Breast epithelium (tissue), 4 donors: ENCODE measurements around the gene ST8SIA2. TPM values are rescaled to one million over a fixed set of nuclear protein-coding genes. Genes with fewer than 3 reads are reported as not detected.

Source experiments
- DNase-seq, 2 donors: peaks; one replicate each; pipeline ENCODE4 v3.0.0-alpha.2; 2019; ENCODE audit warnings: low spot score in 2 of 2
- H3K27ac ChIP-seq, 2 donors: fragments of 200-600 bp; sonication (generic) in 1 of 2; one replicate each; pipeline ENCODE4 v1.5.1; 2016 to 2019; ENCODE audit warnings: mild to moderate bottlenecking in 1 of 2
- H3K27me3 ChIP-seq, 2 donors: fragments of 200-600 bp; sonication (generic) in 1 of 2; one replicate each; pipeline versions ENCODE4 v1.5.1 to v1.6.0; 2017 to 2019; ENCODE audit warnings: control low read depth in 1 of 2, mild to moderate bottlenecking in 1 of 2
- H3K36me3 ChIP-seq: fragments of 200-600 bp; one replicate; pipeline ENCODE4 v1.5.1; 2019
- H3K4me1 ChIP-seq, 2 donors: fragments of 200-600 bp; sonication (generic); one replicate each; pipeline ENCODE4 v1.5.1; 2016 to 2019; ENCODE audit warnings: control low read depth in 1 of 2
- H3K4me3 ChIP-seq, 3 donors: fragments of 200-600 bp; sonication (generic); 1 replicate in 2 of 3; 2 replicates in 1 of 3; pipeline ENCODE4 v1.5.1; 2016 to 2019; ENCODE audit warnings: mild to moderate bottlenecking in 3 of 3, moderate library complexity in 2 of 3
- H3K9me3 ChIP-seq, 2 donors: fragments of 200-600 bp; sonication (generic) in 1 of 2; one replicate each; pipeline ENCODE4 v1.5.1; 2016 to 2019; ENCODE audit warnings: control low read depth in 1 of 2
- POLR2A ChIP-seq: fragments of 450-650 bp; IDR thresholded peaks from one replicate; pipeline ENCODE4 v1.6.1; 2016; ENCODE audit warnings: antibody characterized with exemption, mild to moderate bottlenecking, moderate library complexity
- POLR2AphosphoS5 ChIP-seq, 3 donors: sonication (generic); formaldehyde crosslinking; IDR thresholded peaks; one replicate each; pipeline ENCODE4 v1.6.1; 2017; ENCODE audit warnings: antibody characterized with exemption in 3 of 3
- intact Hi-C: fragments of 100-400 bp; cut with DNase I; formaldehyde crosslinking; loops from one replicate; pipeline ENCODE4 v1.15.1; 2023; ENCODE audit warnings: low total_unique reads
- total RNA-seq, 3 donors: library from RNA; depleted of rRNA; stranded (reverse); fragments of >200 nt; gene quantifications; one replicate each; pipeline ENCODE4 v1.1.0, GENCODE V29; 2016
- TF ChIP-seq, protein P1 (sequence below), 3 donors: fragments of 450-650 bp; IDR thresholded peaks; one replicate each; pipeline ENCODE4 v1.5.1; 2016 to 2017; ENCODE audit warnings: antibody characterized with exemption in 3 of 3, mild to moderate bottlenecking in 3 of 3, moderate library complexity in 3 of 3

Gene ST8SIA2
- total RNA-seq, 3 donors from 2014 or later, result 0.59 to 0.66 TPM; not detected in 1

DNA sequence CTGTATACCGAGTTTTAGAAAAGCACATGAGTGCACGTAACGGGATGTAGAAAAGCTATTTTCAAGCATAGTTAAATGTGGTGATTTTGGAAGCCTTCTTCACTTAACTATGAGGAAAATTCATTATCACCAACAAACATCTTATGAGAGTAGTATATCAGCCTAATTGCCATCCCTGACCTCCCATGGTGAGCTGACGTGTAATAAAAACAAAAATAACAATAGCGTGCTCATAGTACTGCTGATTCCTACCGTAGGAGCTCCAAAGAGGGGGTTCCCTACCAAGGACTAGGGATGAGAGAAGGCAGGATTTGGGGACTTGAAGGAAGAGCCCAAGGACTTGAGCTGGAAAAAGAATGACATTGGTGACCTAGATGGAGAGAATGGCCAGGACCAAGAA lies 16.9 kb downstream of the ST8SIA2 start:
- DNase-seq, result no peak
- H3K9me3 ChIP-seq, result no peaks in the 10 kb centered on the region
- intact Hi-C loops, result no loop called here
- no peak overlapping the region for H3K27ac ChIP-seq
- H3K36me3 ChIP-seq, result no peaks in the 10 kb centered on the region
- H3K4me3 ChIP-seq, result no peak overlapping the region
- no peaks in the 10 kb centered on the region for H3K27me3 ChIP-seq
- TF ChIP-seq POLR2AphosphoS5 (IDR thresholded peaks at IDR 0.05) (no peak), POLR2A (no peak)
- TF ChIP-seq, protein P1, sequence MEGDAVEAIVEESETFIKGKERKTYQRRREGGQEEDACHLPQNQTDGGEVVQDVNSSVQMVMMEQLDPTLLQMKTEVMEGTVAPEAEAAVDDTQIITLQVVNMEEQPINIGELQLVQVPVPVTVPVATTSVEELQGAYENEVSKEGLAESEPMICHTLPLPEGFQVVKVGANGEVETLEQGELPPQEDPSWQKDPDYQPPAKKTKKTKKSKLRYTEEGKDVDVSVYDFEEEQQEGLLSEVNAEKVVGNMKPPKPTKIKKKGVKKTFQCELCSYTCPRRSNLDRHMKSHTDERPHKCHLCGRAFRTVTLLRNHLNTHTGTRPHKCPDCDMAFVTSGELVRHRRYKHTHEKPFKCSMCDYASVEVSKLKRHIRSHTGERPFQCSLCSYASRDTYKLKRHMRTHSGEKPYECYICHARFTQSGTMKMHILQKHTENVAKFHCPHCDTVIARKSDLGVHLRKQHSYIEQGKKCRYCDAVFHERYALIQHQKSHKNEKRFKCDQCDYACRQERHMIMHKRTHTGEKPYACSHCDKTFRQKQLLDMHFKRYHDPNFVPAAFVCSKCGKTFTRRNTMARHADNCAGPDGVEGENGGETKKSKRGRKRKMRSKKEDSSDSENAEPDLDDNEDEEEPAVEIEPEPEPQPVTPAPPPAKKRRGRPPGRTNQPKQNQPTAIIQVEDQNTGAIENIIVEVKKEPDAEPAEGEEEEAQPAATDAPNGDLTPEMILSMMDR (IDR thresholded peaks at IDR 0.05), result no peak
- no peaks in the 10 kb centered on the region for H3K4me1 ChIP-seq

- H3K4me1 ChIP-seq, result no peaks in the 10 kb centered on the region
- TF ChIP-seq POLR2A (no peak), POLR2AphosphoS5 (IDR thresholded peaks at IDR 0.05) (no peak)
- TF ChIP-seq, protein P1 (IDR thresholded peaks at IDR 0.05), result no peak
- intact Hi-C loops, result no loop called here
- H3K4me3 ChIP-seq, result no peak overlapping the region
- DNase-seq, result no peak
- no peak overlapping the region for H3K27ac ChIP-seq
- no peaks in the 10 kb centered on the region for H3K9me3 ChIP-seq
- no peaks in the 10 kb centered on the region for H3K36me3 ChIP-seq
- no peaks in the 10 kb centered on the region for H3K27me3 ChIP-seq
Measured at GRCh38 chr15:92411256-92411655, 17.6 kb downstream of the ST8SIA2 start.

DNA sequence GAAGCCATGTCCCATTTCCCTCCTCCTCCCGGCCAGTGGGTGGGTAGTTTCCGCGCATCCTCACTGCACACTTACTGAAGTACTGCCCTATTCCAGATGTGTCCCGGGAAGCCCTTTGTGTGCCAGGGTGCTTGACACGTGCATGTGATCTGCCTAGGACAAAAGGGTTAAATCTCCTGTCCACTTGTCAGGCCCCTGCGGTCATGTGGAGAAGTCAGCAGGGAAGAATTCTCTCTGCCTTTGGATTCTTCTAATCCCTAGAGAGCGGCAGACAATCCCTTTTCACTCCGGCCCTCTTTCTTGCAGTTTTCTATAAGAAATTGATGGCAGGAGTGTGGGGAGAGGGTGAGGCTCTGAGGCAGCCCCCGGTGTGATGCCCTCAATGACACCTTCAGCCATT lies 19.8 kb downstream of the ST8SIA2 start:
- TF ChIP-seq, protein P1 (IDR thresholded peaks at IDR 0.05), result no peak
- TF ChIP-seq POLR2A (no peak), POLR2AphosphoS5 (IDR thresholded peaks at IDR 0.05) (no peak)
- intact Hi-C loops, result no loop called here

GRCh38 chr15:92415639-92416297 lies 22.1 kb downstream of the ST8SIA2 start:
- TF ChIP-seq, protein P1 (IDR thresholded peaks at IDR 0.05), result no peak
- TF ChIP-seq POLR2AphosphoS5 (IDR thresholded peaks at IDR 0.05) (no peak), POLR2A (no peak)
- Histone ChIP-seq H3K36me3 (no peaks in the 10 kb centered on the region), H3K4me3 (no peak overlapping the region), H3K27me3 (no peaks in the 10 kb centered on the region), H3K27ac (no peak overlapping the region), H3K9me3 (no peaks in the 10 kb centered on the region), H3K4me1 (no peaks in the 10 kb centered on the region)
- no peak for DNase-seq
- intact Hi-C loops, result no loop called here

More for the DNA sequence above, 19.8 kb downstream of the ST8SIA2 start:
- Histone ChIP-seq H3K4me3 (no peak overlapping the region), H3K27me3 (no peaks in the 10 kb centered on the region), H3K36me3 (no peaks in the 10 kb centered on the region), H3K27ac (no peak overlapping the region), H3K4me1 (no peaks in the 10 kb centered on the region), H3K9me3 (no peaks in the 10 kb centered on the region)
- no peak for DNase-seq

- Histone ChIP-seq H3K4me3 (no peak overlapping the region), H3K9me3 (no peaks in the 10 kb centered on the region), H3K27ac (no peak overlapping the region), H3K36me3 (no peaks in the 10 kb centered on the region), H3K27me3 (no peaks in the 10 kb centered on the region), H3K4me1 (no peaks in the 10 kb centered on the region)
- intact Hi-C loops, result no loop called here
- no peak for TF ChIP-seq POLR2A
- TF ChIP-seq POLR2AphosphoS5 (IDR thresholded peaks at IDR 0.05), result no peak
- TF ChIP-seq, protein P1 (IDR thresholded peaks at IDR 0.05), result no peak
- no peak for DNase-seq
Measured at GRCh38 chr15:92416557-92416956, 22.9 kb downstream of the ST8SIA2 start.
